Esophagus squamous epithelium (tissue), 5 donors: Measurements from ENCODE around the gene PTPRC. TPM values are rescaled to one million over a fixed set of nuclear protein-coding genes. Genes with fewer than 3 reads are reported as not detected.

Experiments
- DNase-seq: peaks from one replicate; lab custom pipeline; 2025; lab: John Stamatoyannopoulos, UW
- H3K27ac ChIP-seq, 4 donors: fragments of 200-600 bp; sonication (generic); one replicate each; pipeline ENCODE4 v1.5.1; 2016 to 2019; ENCODE audit warnings: mild to moderate bottlenecking in 1 of 4
- H3K27me3 ChIP-seq, 4 donors: fragments of 200-600 bp; sonication (generic); 1 replicate in 3 of 4; 2 replicates in 1 of 4; pipeline versions ENCODE4 v1.5.1 to v1.6.0; 2017 to 2021; ENCODE audit warnings: antibody characterized with exemption in 1 of 4
- H3K36me3 ChIP-seq, 3 donors: fragments of 200-600 bp; sonication (generic); one replicate each; pipeline ENCODE4 v1.5.1; 2016 to 2019
- H3K4me1 ChIP-seq, 3 donors: fragments of 200-600 bp; sonication (generic); one replicate each; pipeline ENCODE4 v1.5.1; 2017 to 2019
- H3K4me3 ChIP-seq, 4 donors: fragments of 200-600 bp; sonication (generic); 1 replicate in 3 of 4; 2 replicates in 1 of 4; pipeline ENCODE4 v1.5.1; 2016 to 2019; ENCODE audit warnings: mild to moderate bottlenecking in 2 of 4, moderate library complexity in 1 of 4
- H3K9me3 ChIP-seq, 3 donors: fragments of 200-600 bp; sonication (generic); one replicate each; pipeline ENCODE4 v1.5.1; 2016 to 2019
- POLR2A ChIP-seq, 4 donors: fragments of 450-650 bp; IDR thresholded peaks; one replicate each; pipeline ENCODE4 v1.6.1; 2017; ENCODE audit warnings: antibody characterized with exemption in 4 of 4, mild to moderate bottlenecking in 4 of 4, moderate library complexity in 3 of 4
- WGBS, 2 donors: methylation state at CpG; one replicate each; pipeline ENCODE4 v1.1.5; 2018; 5-methylcytosine and 5-hydroxymethylcytosine counted together
- intact Hi-C: fragments of 100-400 bp; cut with DNase I; formaldehyde crosslinking; loops from one replicate; pipeline ENCODE4 v1.15.0; 2022
- total RNA-seq, 4 donors: library from RNA; depleted of rRNA; stranded (reverse); fragments of >200 nt; gene quantifications; one replicate each; pipeline ENCODE4 v1.1.0, GENCODE V29; 2016
- TF ChIP-seq, protein P1 (sequence below), 6 experiments: fragments of 450-650 bp in 4 of 6; fragments of 200-600 bp in 2 of 6; sonication (generic) in 2 of 6; IDR thresholded peaks; one replicate each; pipeline ENCODE4 v1.5.1; 2016 to 2019; ENCODE audit warnings: antibody characterized with exemption in 6 of 6, mild to moderate bottlenecking in 4 of 6, moderate library complexity in 4 of 6
- donor health status: DM: yes; HTN: yes; CAD: no.

The PTPRC gene
- total RNA-seq, 4 donors from 2014 or later, result 9.2 to 39.1 (median 14.9) TPM

DNA sequence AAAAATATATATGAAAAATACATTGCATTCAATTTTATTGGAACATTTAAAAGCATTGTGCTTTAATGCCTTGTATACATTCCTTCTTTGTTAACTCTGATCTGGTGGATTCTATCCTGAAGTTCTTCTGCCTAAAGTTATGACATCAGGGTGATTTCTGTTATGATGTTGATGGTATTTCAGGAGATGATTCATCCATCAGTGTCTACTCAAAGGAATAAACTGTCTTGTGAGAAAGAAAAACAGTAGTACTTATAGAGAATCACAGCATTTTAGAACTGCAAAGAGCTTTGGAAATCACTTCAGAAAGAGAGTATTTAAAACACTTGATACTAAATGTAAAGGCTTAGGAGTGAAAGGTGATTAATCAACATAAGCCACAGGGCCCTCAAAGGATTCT lies 155.7 kb downstream of the PTPRC start:
- intact Hi-C loops, result no loop called here
- TF ChIP-seq, protein P1, sequence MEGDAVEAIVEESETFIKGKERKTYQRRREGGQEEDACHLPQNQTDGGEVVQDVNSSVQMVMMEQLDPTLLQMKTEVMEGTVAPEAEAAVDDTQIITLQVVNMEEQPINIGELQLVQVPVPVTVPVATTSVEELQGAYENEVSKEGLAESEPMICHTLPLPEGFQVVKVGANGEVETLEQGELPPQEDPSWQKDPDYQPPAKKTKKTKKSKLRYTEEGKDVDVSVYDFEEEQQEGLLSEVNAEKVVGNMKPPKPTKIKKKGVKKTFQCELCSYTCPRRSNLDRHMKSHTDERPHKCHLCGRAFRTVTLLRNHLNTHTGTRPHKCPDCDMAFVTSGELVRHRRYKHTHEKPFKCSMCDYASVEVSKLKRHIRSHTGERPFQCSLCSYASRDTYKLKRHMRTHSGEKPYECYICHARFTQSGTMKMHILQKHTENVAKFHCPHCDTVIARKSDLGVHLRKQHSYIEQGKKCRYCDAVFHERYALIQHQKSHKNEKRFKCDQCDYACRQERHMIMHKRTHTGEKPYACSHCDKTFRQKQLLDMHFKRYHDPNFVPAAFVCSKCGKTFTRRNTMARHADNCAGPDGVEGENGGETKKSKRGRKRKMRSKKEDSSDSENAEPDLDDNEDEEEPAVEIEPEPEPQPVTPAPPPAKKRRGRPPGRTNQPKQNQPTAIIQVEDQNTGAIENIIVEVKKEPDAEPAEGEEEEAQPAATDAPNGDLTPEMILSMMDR (IDR thresholded peaks at IDR 0.05), result no peak
- TF ChIP-seq POLR2A (IDR thresholded peaks at IDR 0.05), result no peak
- H3K4me3 ChIP-seq, result no peak overlapping the region

DNA sequence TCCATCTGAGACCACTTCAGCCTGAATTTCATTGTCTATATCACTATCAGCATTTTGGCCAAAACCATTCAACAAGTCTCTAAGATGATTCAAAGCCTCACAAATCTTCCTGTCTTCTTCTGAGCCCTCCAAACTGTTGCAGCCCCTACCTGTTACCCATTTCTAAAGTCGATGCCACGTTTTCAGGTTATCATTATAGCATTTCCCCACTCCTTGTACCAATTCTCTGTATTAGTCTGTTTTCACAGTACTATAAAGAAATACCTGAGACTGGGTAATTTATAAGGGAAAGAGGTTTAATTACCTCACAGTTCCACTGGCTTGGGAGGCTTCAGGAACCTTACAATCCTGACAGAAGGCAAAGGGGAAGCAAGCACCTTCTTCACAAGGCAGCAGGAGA lies 158.8 kb downstream of the PTPRC start:
- no peak overlapping the region for H3K4me3 ChIP-seq
- WGBS, 2 donors, result 59% methylated on average over 2 of the region's 2 CpGs
- intact Hi-C loops, result no loop called here

More for the DNA sequence above, 155.7 kb downstream of the PTPRC start:
- Histone ChIP-seq H3K27me3 (no peaks in the 10 kb centered on the region), H3K9me3 (peaks cover 0 to 5% (median 0%) of the 10 kb centered on the region in 3 donors), H3K4me1 (no peaks in the 10 kb centered on the region), H3K27ac (no peak overlapping the region), H3K36me3 (no peaks in the 10 kb centered on the region)
- DNase-seq, result no peak

DNA sequence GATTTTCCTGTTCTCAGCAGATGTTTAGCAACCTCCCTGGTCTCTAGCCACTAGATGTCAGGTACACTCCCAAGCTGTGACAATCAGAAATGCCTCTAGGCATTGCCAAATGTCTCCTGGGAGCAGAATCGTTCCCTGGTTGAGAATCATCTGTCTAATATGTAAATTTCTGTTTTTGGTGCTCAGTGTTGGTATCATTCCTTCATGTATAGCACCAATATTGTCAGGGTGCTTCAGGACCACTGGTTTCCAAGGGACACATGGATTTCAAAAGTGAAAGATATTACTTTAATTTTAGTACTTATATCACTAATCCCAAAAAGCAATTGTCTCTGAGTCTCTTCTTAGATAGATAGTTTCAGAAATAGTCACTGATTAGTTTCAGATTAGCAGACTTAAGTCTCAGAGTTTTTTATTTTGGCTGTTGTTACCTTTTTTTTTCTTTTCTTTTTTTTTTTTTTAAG lies 160.1 kb downstream of the PTPRC start:
- DNase-seq, result no peak

More for the DNA sequence above, 158.8 kb downstream of the PTPRC start:
- DNase-seq, result no peak
- Histone ChIP-seq H3K27ac (no peak overlapping the region), H3K4me1 (no peaks in the 10 kb centered on the region), H3K9me3 (peaks cover 0 to 5% (median 0%) of the 10 kb centered on the region in 3 donors), H3K36me3 (no peaks in the 10 kb centered on the region), H3K27me3 (no peaks in the 10 kb centered on the region)
- TF ChIP-seq, protein P1 (IDR thresholded peaks at IDR 0.05), result no peak
- TF ChIP-seq POLR2A (IDR thresholded peaks at IDR 0.05), result no peak

DNA sequence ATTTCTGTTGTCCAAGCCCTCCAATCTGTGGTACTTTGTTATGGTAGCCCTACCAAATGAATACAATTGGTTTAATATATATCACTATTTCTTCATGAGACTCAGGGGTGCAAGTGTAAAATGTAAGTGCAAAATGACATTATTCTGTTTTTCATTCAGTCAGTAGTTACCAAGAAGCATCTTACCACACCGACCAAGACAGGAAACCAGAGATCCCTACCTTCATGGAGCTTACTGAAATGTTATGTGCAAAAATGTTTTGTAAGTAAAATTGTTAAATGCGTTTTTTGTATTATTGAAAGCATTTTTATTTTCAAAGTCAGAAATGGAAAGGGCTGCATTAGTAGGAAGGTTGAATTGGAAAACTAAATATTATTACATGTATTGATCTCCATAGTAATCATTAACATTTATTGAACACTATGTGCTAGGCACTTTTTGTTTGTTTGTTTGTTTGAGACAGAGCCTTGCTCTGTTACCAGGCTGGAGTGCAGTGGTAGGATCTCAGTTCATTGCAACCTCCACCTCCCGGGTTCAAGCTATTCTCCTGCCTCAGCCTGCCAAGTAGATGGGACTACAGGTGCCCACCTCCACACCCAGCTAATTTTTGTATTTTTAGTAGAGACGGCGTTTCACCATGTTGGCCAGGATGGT lies 166.8 kb downstream of the PTPRC start:
- no peak for DNase-seq
- Histone ChIP-seq H3K27me3 (no peaks in the 10 kb centered on the region), H3K27ac (no peak overlapping the region), H3K36me3 (no peaks in the 10 kb centered on the region), H3K4me1 (no peaks in the 10 kb centered on the region), H3K4me3 (no peak overlapping the region), H3K9me3 (no peaks in the 10 kb centered on the region)
- TF ChIP-seq, protein P1 (IDR thresholded peaks at IDR 0.05), result no peak
- no peak for TF ChIP-seq POLR2A (IDR thresholded peaks at IDR 0.05)
- intact Hi-C loops, result no loop called here
- 89 to 94% methylated on average over 5 of the region's 5 CpGs for WGBS, 2 donors

More for the DNA sequence above, 160.1 kb downstream of the PTPRC start:
- H3K9me3 ChIP-seq, result peaks cover 0 to 5% (median 0%) of the 10 kb centered on the region in 3 donors
- H3K4me3 ChIP-seq, result no peak overlapping the region
- no peak for TF ChIP-seq POLR2A (IDR thresholded peaks at IDR 0.05)
- TF ChIP-seq, protein P1 (IDR thresholded peaks at IDR 0.05), result no peak
- no peaks in the 10 kb centered on the region for H3K27me3 ChIP-seq
- no peak overlapping the region for H3K27ac ChIP-seq
- no peaks in the 10 kb centered on the region for H3K4me1 ChIP-seq
- 11 to 29% methylated on average over 1 of the region's 1 CpG for WGBS, 2 donors
- intact Hi-C loops, result no loop called here
- H3K36me3 ChIP-seq, result no peaks in the 10 kb centered on the region

DNA sequence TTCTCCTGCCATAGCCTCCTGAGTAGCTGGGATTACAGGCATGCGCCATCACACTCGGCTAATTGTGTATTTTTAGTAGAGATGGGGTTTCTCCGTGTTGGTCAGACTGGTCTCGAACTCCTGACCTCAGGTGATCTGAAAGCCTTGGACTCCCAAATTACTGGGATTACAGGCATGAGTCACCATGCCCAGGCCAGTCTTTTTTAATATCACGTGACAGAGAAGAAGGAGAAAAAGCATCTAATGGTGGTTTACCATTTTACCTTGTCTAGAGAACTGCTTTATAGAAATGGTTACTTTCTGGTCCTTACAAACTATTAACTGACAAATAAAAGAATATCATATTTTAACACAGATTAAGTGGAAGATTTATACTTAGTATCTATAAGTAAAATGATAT lies 168.0 kb downstream of the PTPRC start:
- H3K27me3 ChIP-seq, result no peaks in the 10 kb centered on the region
- no peak overlapping the region for H3K4me3 ChIP-seq
- WGBS, 2 donors, result 81 to 91% methylated on average over 5 of the region's 5 CpGs
- TF ChIP-seq, protein P1 (IDR thresholded peaks at IDR 0.05), result no peak
- no peak for TF ChIP-seq POLR2A (IDR thresholded peaks at IDR 0.05)
- no peaks in the 10 kb centered on the region for H3K36me3 ChIP-seq
- intact Hi-C loops, result no loop called here
- no peak for DNase-seq
- no peaks in the 10 kb centered on the region for H3K9me3 ChIP-seq
- H3K4me1 ChIP-seq, result no peaks in the 10 kb centered on the region
- H3K27ac ChIP-seq, result no peak overlapping the region

Other genes starting within 250 kb of the PTPRC start
- not detected for gene ATP6V1G3, start 98.4 kb upstream of the PTPRC start, total RNA-seq